Stimulated activated CD4-positive, alpha-beta T cell treated with anti-CD3 and anti-CD28 coated beads, Interleukin-12 subunit alpha, Interleukin-12 subunit beta, amount 100 ng/mL, for 24 hours (primary cell): ENCODE data around the gene ARHGEF12.

Experiments
- DNase-seq, 2 experiments: peaks; one replicate each; pipeline ENCODE4 v3.0.0-alpha.2; 2020; ENCODE audit warnings: low read depth in 2 of 2

The ARHGEF12 gene

GRCh38 chr11:120335908-120336640 lies at the start of gene ARHGEF12:
TSS of gene ARHGEF12 (plus strand) at chr11:120336413. CDS start at chr11:120337244, 831 bp downstream.
- peak; percentile 75 to 79 for DNase-seq

GRCh38 chr11:120288021-120288420 lies 48.2 kb upstream of the ARHGEF12 start:
- no peak for DNase-seq

- no peak for DNase-seq
Measured at GRCh38 chr11:120289426-120289825, 46.8 kb upstream of the ARHGEF12 start.

- no peak for DNase-seq
Measured at GRCh38 chr11:120290956-120291355, 45.3 kb upstream of the ARHGEF12 start.

- no peak for DNase-seq
Measured at GRCh38 chr11:120293038-120293800, 43.0 kb upstream of the ARHGEF12 start.

- DNase-seq: no peak
Measured at GRCh38 chr11:120294096-120294495, 42.1 kb upstream of the ARHGEF12 start.

- DNase-seq: no peak
Measured at GRCh38 chr11:120295099-120295498, 41.1 kb upstream of the ARHGEF12 start.

- no peak for DNase-seq
Measured at GRCh38 chr11:120296554-120296953, 39.7 kb upstream of the ARHGEF12 start.

- no peak for DNase-seq
Measured at GRCh38 chr11:120298461-120298860, 37.8 kb upstream of the ARHGEF12 start.

- no peak for DNase-seq
Measured at GRCh38 chr11:120302001-120302805, 34.0 kb upstream of the ARHGEF12 start.

GRCh38 chr11:120303004-120303637 lies 33.1 kb upstream of the ARHGEF12 start:
- peak; percentile 8 to 43 for DNase-seq

GRCh38 chr11:120304526-120304925 lies 31.7 kb upstream of the ARHGEF12 start:
- DNase-seq: no peak

GRCh38 chr11:120305286-120305685 lies 30.9 kb upstream of the ARHGEF12 start:
- DNase-seq: no peak

- no peak for DNase-seq
Measured at GRCh38 chr11:120306519-120307242, 29.5 kb upstream of the ARHGEF12 start.

GRCh38 chr11:120307476-120307875 lies 28.7 kb upstream of the ARHGEF12 start:
- DNase-seq: no peak

- no peak for DNase-seq
Measured at GRCh38 chr11:120308081-120308480, 28.1 kb upstream of the ARHGEF12 start.

GRCh38 chr11:120310870-120311269 lies 25.3 kb upstream of the ARHGEF12 start:
- DNase-seq: no peak

- DNase-seq: no peak
Measured at GRCh38 chr11:120314861-120315260, 21.4 kb upstream of the ARHGEF12 start.

GRCh38 chr11:120316880-120317688 lies 19.1 kb upstream of the ARHGEF12 start:
- DNase-seq: no peak
